SH-SY5Y (cell line): ENCODE data around the gene CDCP2.

Experiments used
- GATA2 ChIP-seq: IDR thresholded peaks from 2 replicates; pipeline ENCODE4 v1.6.1; 2011; ENCODE audit warnings: mild to moderate bottlenecking, low read depth, low read length
- GATA3 ChIP-seq: IDR thresholded peaks from 2 replicates; pipeline ENCODE4 v1.6.1; 2011; ENCODE audit warnings: low read depth, mild to moderate bottlenecking, low read length, moderate library complexity

DNA sequence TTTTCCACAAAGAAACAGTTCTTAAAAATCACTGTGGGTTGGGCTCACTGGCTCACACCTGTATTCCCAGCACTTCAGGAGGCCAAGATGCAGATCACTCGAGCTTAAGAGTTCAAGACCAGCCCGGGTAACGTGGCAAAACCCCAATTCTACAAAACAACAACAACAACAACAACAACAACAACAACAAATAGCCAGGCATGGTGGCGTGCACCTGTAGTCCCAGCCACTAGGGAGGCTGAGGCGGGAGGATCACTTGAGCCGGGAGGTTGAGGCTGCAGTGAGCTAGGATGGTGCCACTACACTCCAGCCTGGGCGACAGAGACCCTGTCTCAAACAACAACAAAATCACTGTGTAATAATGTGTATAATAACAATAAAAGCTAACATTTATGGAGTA is 40.8 kb downstream of the CDCP2 start:
- TF ChIP-seq GATA2 (no peak), GATA3 (no peak)
